GM21737 (cell line): ENCODE data around the gene PPP2R3A.
"Not testable (repeated sequence)": the region's sequence is repeated elsewhere in the genome, so short reads cannot be mapped to it uniquely, and the experiment has no call there.

Experiments
- ATAC-seq: cut with Tn5 transposase; IDR thresholded peaks from one replicate; pipeline ENCODE4 v1.9.1; 2021; ENCODE audit warnings: mild to moderate bottlenecking, moderate library complexity; ENCODE audit not compliant: unreplicated experiment

The PPP2R3A gene

GRCh38 chr3:135965506-135966270, at the start of gene PPP2R3A:
Gene PPP2R3A (plus strand): TSS chr3:135965728. CDS start chr3:136001499, 35,771 bp downstream.
- ATAC-seq: peak; percentile 75

- ATAC-seq: no peak
Measured at GRCh38 chr3:135916310-135916709, 49.2 kb upstream of the PPP2R3A start.

DNA sequence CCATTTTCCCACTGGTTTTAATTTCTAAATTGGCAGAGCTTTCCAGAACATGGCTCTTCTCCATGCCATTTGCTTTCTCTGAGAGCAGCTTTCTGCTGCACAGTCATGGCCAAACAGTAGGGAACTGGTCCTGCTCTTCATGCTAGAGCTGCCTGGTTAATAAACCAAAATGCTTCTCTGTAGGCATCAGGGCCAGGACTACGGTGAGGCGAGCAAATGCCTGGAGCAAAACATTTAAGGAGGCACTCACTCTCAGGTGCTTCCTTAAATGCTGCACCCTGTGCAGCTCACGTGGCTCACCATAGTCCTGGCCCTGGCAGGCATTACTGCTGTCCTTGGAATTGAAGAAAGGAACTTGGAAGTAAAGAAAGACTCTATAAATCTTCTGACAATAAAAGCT, 48.5 kb upstream of the PPP2R3A start:
- ATAC-seq: no peak

DNA sequence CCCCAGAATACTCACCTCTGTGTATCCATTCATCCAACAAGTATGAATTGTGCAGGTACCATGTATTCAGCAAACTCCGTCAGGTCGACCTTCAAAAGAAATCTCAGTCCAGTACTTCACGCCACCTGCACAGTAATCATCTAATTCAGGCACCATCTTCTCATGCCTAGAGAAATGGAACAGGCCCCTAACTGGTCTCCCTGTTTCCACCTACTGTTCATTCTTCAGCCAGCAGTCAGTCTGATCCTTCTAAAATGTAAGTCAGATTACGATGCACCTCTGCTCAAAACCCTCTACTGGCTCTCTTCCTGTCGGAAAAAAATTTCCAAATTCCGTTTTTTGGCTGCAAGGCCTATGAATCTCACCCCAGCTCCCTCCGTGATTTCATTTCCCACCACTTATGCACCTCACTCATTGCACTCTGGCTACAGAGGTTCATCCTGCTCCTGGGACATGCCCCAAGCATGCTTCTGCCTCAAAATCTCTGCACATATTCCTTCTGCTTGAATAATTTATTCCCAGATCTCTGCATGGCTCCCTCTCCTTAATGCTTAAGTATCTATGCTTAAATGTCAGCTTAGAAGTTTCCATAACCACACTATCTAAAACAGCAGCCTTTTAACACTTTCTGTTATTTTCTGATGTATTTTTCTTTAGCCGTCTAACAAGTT, 47.5 kb upstream of the PPP2R3A start:
- ATAC-seq: no peak

DNA sequence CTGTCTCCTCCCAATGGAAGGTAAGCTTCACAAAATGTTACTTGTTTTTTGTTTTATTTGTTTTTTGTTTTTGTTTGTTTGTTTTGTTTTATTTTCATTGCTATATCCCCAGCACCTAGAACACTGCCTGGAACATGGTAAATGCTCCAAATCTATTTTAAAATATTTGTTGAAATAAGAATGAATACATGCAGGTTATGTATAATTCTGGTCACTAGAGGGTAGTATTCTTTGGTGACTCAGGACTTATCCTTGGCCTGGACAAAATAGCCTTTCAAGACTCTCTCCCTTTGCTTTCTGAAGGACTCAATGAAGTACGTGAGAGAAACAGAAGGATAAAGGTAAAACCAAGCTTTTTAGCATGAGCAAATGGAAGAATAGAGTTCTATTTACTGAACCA, 46.9 kb upstream of the PPP2R3A start:
- ATAC-seq: no peak

DNA sequence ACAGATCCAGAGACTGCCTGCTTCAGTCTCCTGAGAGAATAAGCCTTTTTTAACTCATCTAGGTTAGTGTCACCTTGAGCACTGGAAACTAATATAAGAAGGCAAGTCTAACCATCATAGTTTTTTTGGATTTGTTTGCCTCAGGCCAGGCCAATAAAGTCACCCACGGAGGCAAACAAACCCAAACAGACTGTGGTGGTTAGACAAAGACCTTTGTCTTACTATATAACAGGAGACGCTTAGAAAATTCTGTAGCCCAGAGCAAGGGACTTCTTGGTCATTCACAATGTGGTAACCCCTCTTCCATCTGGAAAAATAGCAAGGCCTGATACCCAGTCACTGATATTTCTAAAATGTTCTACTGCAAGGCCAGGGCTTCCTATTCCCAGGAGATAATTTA, 45.3 kb upstream of the PPP2R3A start:
- ATAC-seq: no peak

GRCh38 chr3:135922903-135923250, 42.7 kb upstream of the PPP2R3A start:
- ATAC-seq: no peak

- no peak for ATAC-seq
Measured at GRCh38 chr3:135924506-135924905, 41.0 kb upstream of the PPP2R3A start.

- no peak for ATAC-seq
Measured at GRCh38 chr3:135926664-135927063, 38.9 kb upstream of the PPP2R3A start.

- ATAC-seq: no peak
Measured at GRCh38 chr3:135927155-135927554, 38.4 kb upstream of the PPP2R3A start.

GRCh38 chr3:135929670-135930069, 35.9 kb upstream of the PPP2R3A start:
- no peak for ATAC-seq

DNA sequence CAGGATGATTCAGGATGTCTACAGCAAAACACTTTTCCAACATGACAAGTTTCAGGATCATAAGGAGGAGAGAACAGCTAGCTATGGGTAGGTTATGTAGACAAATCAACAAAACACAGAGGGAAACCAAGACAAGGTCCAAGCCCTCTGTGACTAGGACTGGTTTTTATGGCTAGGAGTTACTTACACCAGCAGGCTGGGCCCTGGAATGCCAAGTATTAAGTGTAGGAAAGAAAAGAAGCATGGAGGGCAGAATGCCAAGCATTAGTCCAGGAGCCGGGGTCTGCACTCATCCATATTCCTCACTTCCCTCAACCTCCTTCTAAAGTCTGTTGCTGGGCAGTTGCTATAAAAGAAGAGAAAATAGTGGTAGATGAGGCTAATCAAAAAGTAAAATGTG, 35.3 kb upstream of the PPP2R3A start:
- ATAC-seq: no peak

- ATAC-seq: not testable (repeated sequence)
Measured at GRCh38 chr3:135935171-135935570, 30.4 kb upstream of the PPP2R3A start.

DNA sequence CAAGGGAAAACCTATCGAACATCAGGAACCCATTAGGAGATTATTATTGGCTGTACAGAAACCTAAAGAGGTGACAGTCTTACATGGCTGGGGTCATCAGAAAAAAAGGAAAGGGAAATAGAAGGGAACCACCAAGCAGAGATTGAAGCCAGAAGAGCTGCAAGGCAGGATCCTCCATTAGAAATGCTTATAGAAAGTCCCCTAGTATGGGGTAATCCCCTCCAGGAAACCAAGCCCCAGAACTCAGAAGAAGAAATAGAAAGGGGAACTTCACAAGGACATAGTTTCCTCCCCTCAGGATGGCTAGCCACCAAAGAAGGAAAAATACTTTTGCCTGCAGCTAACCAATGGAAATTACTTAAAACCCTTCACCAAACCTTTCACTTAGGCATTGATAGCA, 27.8 kb upstream of the PPP2R3A start:
- not testable (repeated sequence) for ATAC-seq

DNA sequence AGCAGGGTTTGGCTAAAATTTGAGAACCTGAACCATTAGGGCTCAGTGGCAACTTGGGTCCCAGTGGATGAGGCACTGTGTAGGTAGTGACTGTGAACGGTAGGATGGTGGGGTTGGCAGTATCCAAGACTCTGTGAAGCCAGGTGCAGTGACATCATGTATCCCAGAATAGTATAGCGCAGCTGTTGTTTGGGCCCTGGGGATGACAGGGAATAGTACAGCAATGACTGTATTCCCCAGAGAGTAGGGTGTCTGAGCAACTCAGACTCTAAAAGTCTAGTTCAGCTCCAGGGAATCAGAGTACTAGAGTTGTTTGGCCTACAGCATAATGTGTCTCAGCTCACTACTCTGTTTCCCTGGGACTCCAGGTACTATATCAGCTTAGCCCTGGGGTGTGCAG, 20.7 kb upstream of the PPP2R3A start:
- ATAC-seq: no peak

DNA sequence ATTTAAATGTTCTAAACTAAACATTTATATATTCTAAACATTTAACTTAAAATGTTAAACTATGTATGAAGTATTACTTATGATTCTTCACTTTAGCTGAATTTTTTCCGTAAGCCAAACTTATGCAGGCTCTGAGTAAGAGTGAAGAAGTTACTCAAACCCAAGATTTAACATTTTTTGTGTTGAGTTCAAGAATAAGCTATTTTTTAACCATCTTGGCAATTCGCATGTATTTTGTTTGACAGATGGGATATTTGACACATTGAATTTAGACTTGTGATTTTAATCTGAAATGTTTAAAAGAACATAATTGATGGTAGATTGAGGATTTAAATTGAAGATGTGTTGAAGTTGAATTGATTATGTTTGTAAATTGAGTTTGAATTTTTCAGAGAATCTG, 14.6 kb upstream of the PPP2R3A start:
- no peak for ATAC-seq

DNA sequence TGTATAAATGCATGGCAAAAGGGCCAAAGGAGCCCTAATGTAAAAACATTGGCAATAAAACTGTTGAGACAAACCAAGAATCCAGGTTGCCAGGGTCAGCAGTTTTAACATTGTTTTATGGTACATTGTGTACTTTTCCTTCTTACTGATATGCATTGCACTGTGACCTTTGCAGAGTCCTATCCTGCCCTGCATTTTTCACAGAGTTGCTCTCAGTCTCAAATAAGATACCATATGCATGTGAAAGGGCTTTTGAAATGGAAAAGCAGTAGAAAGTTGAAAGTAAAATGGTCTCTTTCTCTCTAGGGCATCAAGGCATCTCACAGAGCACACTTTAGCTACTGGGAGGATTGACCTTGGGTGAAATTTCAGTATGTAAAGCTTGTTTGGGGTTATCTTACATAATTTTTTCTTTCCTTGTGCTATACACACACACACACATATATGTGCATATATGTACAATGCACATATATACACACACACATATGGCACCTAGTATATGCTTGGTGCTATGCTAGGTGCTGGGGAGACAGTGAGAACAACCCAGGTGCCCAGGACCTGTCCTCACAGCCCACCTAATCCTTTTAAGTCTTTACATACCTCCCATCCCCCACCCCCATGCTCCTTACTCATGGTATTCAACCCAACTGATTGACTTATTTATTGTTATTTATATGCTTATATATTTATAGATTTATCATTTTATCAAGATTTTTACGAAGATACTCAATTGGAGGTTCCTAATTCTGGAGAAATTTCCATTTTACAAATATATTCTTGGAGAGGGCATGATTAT, 1.2 kb upstream of the PPP2R3A start:
- ATAC-seq: no peak

DNA sequence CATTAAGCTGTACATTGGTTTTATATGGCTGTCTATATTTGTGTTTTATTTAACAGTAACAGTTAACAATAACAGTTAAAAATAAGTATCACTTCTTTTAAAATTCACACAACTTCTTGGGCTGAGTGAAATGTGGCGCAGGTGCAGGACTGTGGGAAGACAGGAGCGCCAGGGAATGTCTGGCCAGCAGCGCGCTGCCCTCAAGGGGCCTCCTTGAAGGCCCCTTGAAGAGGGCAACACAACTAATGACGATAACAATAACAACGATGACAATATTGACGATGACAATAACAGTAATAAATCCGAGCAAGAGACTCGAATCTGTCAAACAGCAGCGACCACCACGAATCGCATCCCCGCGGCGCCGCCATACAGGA, 411 bp upstream of the PPP2R3A start:
- ATAC-seq: no peak

DNA sequence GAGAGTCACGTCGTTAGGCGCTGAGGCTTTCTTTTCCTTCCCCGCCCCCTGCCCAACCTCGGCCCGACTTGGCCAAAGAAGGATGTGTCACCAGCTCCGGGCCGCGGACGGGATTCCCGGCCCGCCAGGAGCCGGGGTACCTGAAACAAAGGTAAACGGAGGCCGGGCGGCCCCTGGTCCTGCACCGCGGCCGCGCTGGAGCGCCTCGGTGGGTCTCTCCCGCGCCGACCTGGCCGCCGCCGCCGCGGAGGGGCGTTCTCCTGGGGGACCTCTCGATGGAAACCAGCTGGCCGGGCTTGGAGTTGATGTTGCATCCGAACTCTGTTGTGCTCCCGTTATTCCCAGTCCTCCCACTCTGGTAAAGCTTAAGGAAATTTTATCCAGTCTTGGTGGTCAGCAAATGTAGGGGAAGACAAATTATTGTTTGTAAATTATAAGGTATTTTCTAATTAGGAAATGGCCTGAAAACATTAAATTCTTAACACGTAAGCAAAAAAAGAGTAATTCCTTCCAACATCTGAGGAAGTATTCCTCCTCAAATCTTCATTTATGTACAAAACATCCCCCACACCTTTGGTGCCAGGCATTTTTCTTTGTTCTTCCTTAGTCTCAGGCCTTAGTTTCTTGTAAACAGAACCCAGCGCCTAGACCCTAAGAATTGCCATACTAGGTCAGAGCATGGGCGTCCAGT, 888 bp downstream of the PPP2R3A start:
- no peak for ATAC-seq

- no peak for ATAC-seq
Measured at GRCh38 chr3:135966962-135967274, 1.4 kb downstream of the PPP2R3A start.

- no peak for ATAC-seq
Measured at GRCh38 chr3:135967867-135968266, 2.3 kb downstream of the PPP2R3A start.
